B cell (primary cell): ENCODE results near the gene DDB1.

Experiments
- EZH2 ChIP-seq: IDR thresholded peaks from 2 replicates; pipeline ENCODE4 v1.6.1; 2012; ENCODE audit warnings: borderline replicate concordance, low read depth, mild to moderate bottlenecking, moderate library complexity, low read length; ENCODE audit not compliant: insufficient read depth, poor library complexity, severe bottlenecking
- TF ChIP-seq, protein P1 (sequence below): fragments of 200-600 bp; IDR thresholded peaks from one replicate; pipeline ENCODE4 v1.8.0; 2022; ENCODE audit warnings: antibody characterized with exemption, mild to moderate bottlenecking

DNA sequence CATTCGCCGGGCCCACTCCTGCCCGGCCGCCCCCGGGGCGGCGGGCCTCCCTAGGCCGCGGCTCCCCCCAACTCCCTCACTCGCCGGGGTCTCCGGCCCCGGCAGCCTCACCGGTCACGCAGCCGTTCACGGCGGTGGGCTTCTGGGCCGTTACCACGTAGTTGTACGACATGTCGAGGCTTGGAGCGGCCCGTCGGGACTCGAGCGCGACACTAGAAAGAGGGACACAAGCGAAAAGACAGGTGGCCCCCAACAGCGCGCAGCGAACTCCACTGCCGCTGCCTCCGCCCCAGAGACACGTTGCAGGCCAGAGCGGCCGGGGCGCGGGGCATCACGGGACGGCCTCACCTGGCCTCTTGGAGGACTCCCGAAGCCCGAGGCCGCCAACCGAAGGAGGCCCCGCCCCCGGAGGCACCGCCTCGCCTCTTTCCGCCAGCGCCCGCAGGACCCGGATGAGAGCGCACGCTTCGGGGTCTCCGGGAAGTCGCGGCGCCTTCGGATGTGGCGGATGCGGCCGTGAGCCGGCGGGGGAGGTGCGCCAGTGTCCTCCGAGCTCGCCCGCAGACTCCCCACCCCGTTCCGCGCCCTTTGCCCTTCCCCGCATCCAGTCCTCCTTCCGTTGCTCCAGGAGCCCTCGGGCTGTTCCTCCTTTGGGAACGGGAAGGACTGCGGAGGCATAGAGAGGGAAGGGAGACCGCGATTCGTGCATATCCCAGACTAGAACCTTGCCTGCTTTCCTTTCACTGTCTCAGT, at the start of gene DDB1, which contains the start of gene TKFC:
- TF ChIP-seq, protein P1, sequence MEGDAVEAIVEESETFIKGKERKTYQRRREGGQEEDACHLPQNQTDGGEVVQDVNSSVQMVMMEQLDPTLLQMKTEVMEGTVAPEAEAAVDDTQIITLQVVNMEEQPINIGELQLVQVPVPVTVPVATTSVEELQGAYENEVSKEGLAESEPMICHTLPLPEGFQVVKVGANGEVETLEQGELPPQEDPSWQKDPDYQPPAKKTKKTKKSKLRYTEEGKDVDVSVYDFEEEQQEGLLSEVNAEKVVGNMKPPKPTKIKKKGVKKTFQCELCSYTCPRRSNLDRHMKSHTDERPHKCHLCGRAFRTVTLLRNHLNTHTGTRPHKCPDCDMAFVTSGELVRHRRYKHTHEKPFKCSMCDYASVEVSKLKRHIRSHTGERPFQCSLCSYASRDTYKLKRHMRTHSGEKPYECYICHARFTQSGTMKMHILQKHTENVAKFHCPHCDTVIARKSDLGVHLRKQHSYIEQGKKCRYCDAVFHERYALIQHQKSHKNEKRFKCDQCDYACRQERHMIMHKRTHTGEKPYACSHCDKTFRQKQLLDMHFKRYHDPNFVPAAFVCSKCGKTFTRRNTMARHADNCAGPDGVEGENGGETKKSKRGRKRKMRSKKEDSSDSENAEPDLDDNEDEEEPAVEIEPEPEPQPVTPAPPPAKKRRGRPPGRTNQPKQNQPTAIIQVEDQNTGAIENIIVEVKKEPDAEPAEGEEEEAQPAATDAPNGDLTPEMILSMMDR: no peak
- no peak for TF ChIP-seq EZH2
